K562 (cell line): ENCODE data around the gene CGREF1. TPM values are rescaled to one million over a fixed set of nuclear protein-coding genes. Genes with fewer than 3 reads are reported as not detected.

Source experiments
- CHD2 ChIP-seq: IDR thresholded peaks from 2 replicates; pipeline ENCODE4 v1.6.1; 2011; ENCODE audit warnings: low read depth, low read length
- ESRRA ChIP-seq: fragments of 450-650 bp; IDR thresholded peaks from 2 replicates; pipeline ENCODE4 v1.6.1; 2014; ENCODE audit warnings: low read depth, mild to moderate bottlenecking, moderate library complexity, borderline replicate concordance
- FOXK1 ChIP-seq: sonication (generic); formaldehyde crosslinking; IDR thresholded peaks from 2 replicates; pipeline ENCODE4 v1.8.0; 2022; ENCODE audit warnings: missing genetic modification reagents, mild to moderate bottlenecking, borderline replicate concordance
- HCFC1 ChIP-seq: IDR thresholded peaks from 2 replicates; pipeline ENCODE4 v1.6.1; 2012; ENCODE audit warnings: low read depth, low read length, improper control_type of control experiment
- KDM5B ChIP-seq: fragments of 200-600 bp; sonication (generic); IDR thresholded peaks from 2 replicates; pipeline ENCODE4 v1.6.1; 2012; ENCODE audit warnings: low read depth, mild to moderate bottlenecking, moderate library complexity, low read length, control low read depth, inconsistent platforms; ENCODE audit not compliant: insufficient replicate concordance
- MAZ ChIP-seq, 2 experiments: fragments of 450-650 bp in 1 of 2; sonication (generic) in 1 of 2; formaldehyde crosslinking; IDR thresholded peaks in 1 of 2; conservative IDR thresholded peaks in 1 of 2; 2 replicates each; pipeline versions ENCODE4 v1.4.0 to v1.5.0; 2020; ENCODE audit warnings: mild to moderate bottlenecking in 1 of 2, missing genetic modification reagents in 1 of 2
- NR2C2 ChIP-seq, 2 experiments: fragments of 200-800 bp in 1 of 2; sonication (Bioruptor generic) in 1 of 2; sonication (generic) in 1 of 2; formaldehyde crosslinking in 1 of 2; IDR thresholded peaks; 2 replicates each; pipeline versions ENCODE4 v1.6.1 to v1.8.0; 2016 to 2022; ENCODE audit warnings: mild to moderate bottlenecking in 1 of 2, missing compliant biosample characterization in 1 of 2, missing genetic modification characterization in 1 of 2, missing genetic modification reagents in 1 of 2
- NRF1 ChIP-seq, 2 experiments: fragments of 450-650 bp; IDR thresholded peaks in 1 of 2; conservative IDR thresholded peaks in 1 of 2; 2 replicates each; pipeline ENCODE4 v1.6.1; 2014; ENCODE audit warnings: mild to moderate bottlenecking in 2 of 2
- POLR2G ChIP-seq: fragments of 200-400 bp; formaldehyde crosslinking; IDR thresholded peaks from 2 replicates; pipeline ENCODE4 v1.6.1; 2017; ENCODE audit warnings: low read depth, mild to moderate bottlenecking, antibody characterized with exemption, low read length, moderate library complexity
- RB1 ChIP-seq: fragments of 450-650 bp; IDR thresholded peaks from 2 replicates; pipeline ENCODE4 v1.6.1; 2017; ENCODE audit warnings: low read depth, mild to moderate bottlenecking
- RBBP5 ChIP-seq: fragments of 200-600 bp; sonication (generic); IDR thresholded peaks from 2 replicates; pipeline ENCODE4 v1.6.1; 2012; ENCODE audit warnings: borderline replicate concordance, mild to moderate bottlenecking, low read length, control low read depth, inconsistent platforms; ENCODE audit not compliant: insufficient read depth, poor library complexity, severe bottlenecking
- SAP30 ChIP-seq: fragments of 200-600 bp; sonication (generic); IDR thresholded peaks from 2 replicates; pipeline ENCODE4 v1.6.1; 2012; ENCODE audit warnings: borderline replicate concordance, low read depth, mild to moderate bottlenecking, moderate library complexity, low read length, control low read depth, inconsistent platforms; ENCODE audit not compliant: insufficient read depth, poor library complexity, severe bottlenecking
- SMAD2 ChIP-seq: fragments of 150-350 bp; IDR thresholded peaks from 2 replicates; pipeline ENCODE4 v1.6.1; 2014; ENCODE audit warnings: low read depth, mild to moderate bottlenecking, low read length
- SMARCE1 ChIP-seq: fragments of 450-650 bp; IDR thresholded peaks from 2 replicates; pipeline ENCODE4 v1.7.1; 2016; ENCODE audit warnings: mild to moderate bottlenecking
- SRSF9 ChIP-seq: fragments of 200-400 bp; formaldehyde crosslinking; IDR thresholded peaks from 2 replicates; pipeline ENCODE4 v1.6.1; 2017; ENCODE audit warnings: low read depth, low read length, borderline replicate concordance
- ZNF24 ChIP-seq: fragments of 450-650 bp; IDR thresholded peaks from 2 replicates; pipeline ENCODE4 v1.6.1; 2016
- ZNF263 ChIP-seq: sonication (generic); formaldehyde crosslinking; IDR thresholded peaks from 2 replicates; pipeline ENCODE4 v1.8.0; 2022; ENCODE audit warnings: mild to moderate bottlenecking, missing genetic modification reagents, borderline replicate concordance
- polyA plus RNA-seq, 8 experiments: library from polyadenylated mRNA; depleted of rRNA in 4 of 8; stranded (reverse) in 5 of 8; unstranded in 3 of 8; fragments of >200 nt; fragmentation: Nextera tagmentation in 2 of 8; fragmentation: Illumina TruSeq in 1 of 8; extraction: Ambion mirVana in 2 of 8; extraction: Trizol in 1 of 8; gene quantifications; 2 replicates each; pipeline versions ENCODE4 v1.2.1 to v1.2.3, GENCODE V29; 2011 to 2014; ENCODE audit warnings: inconsistent platforms in 1 of 8, missing spikeins in 1 of 8
- total RNA-seq, 7 experiments: library from RNA; depleted of rRNA in 6 of 7; stranded (reverse); fragments of >200 nt in 6 of 7; fragmentation: Illumina TruSeq in 2 of 7; extraction: Trizol in 2 of 7; gene quantifications; 2 replicates each; pipeline versions ENCODE4 v1.2.1 to v1.2.3, GENCODE V29; 2011 to 2021; ENCODE audit warnings: low replicate concordance in 1 of 7
- TF ChIP-seq, protein P1 (sequence below), 3 experiments: fragments of 200-800 bp in 1 of 3; sonication (Bioruptor generic) in 1 of 3; sonication (generic) in 1 of 3; formaldehyde crosslinking in 1 of 3; IDR thresholded peaks; 2 replicates each; pipeline versions ENCODE4 v1.6.1 to v1.8.0; 2016 to 2022; ENCODE audit warnings: mild to moderate bottlenecking in 2 of 3, missing compliant biosample characterization in 2 of 3, missing genetic modification characterization in 2 of 3, missing genetic modification reagents in 1 of 3
- TF ChIP-seq, protein P2 (sequence below): fragments of 150-350 bp; conservative IDR thresholded peaks from 2 replicates; pipeline ENCODE4 v1.6.1; 2014; ENCODE audit warnings: low read length

Gene CGREF1
- total and polyA plus RNA-seq, 9 of the 15 experiments (the other 6 are each of a cell fraction or from before 2014, with no cell fraction given): 0.07 to 0.50 (median 0.37) TPM

DNA sequence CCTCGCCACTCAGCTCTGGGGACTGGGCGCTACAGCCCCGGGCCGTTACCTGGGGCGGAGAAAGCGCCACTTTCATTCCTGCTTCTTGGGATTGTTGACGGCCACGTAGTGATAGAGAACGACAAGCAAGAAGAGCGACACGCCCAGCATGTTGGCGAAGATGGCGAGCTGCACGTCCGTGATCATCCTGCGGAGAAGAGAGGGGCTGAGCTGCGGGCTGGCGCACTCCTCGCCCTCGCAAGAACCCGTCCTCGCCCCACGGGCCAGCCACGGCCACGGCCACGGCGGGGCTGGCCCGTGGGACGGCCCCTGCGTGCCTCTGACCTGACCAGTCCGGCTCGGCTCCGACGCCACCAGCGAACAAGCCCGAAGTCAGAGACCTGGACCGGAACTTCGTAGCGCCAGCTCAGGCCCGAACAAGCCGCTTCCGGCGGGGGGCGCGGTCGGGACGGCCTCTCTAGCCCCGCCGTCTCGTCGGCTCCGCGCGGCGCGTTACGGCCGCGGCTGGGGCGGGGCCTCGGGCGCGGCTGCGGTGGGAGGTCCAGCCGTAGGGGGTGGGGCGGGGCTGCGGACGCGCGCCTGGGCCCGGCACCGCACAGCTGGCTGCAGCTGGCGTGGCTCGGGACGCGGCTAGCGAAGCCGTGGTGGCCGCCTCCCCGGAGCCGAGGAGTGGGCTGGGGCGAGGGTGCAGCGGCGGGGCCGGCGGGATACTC, 47.5 kb downstream of the CGREF1 start, which contains the start of gene OST4 (continued):
- TF ChIP-seq, protein P1, sequence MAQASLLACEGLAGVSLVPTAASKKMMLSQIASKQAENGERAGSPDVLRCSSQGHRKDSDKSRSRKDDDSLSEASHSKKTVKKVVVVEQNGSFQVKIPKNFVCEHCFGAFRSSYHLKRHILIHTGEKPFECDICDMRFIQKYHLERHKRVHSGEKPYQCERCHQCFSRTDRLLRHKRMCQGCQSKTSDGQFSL (CRISPR knock-in tag; IDR thresholded peaks at IDR 0.05): 0 out of 2 replicates have a peak, but pooled peaks have one; percentile 22
- TF ChIP-seq, protein P1 (tag; IDR thresholded peaks at IDR 0.05): peak in 1 of 2 experiments; percentile 18; a peak in 1 of 4 replicates
- TF ChIP-seq POLR2G: peak; percentile 96
- TF ChIP-seq ESRRA: peak; percentile 79; the same call in 1 of the 2 replicates
- peak; percentile 78 for TF ChIP-seq HCFC1
- TF ChIP-seq SRSF9: no peak
- TF ChIP-seq CHD2: peak; percentile 24; the same call in 1 of the 2 replicates
- no peak for TF ChIP-seq SMAD2
- TF ChIP-seq RB1: peak; percentile 80; the same call in 1 of the 2 replicates
- TF ChIP-seq ZNF263 (CRISPR knock-in tag): peak; percentile 11; the same call in 1 of the 2 replicates
- TF ChIP-seq ZNF24: no peak
- peak; percentile 91 for TF ChIP-seq KDM5B
- TF ChIP-seq NRF1 (conservative IDR thresholded peaks at IDR 0.05 in 1 of 2, IDR thresholded peaks at IDR 0.05 in 1 of 2): peak; percentile 62 to 66; a peak in 2 of 4 replicates
- no peak for TF ChIP-seq SMARCE1
- TF ChIP-seq MAZ (CRISPR knock-in tag; conservative IDR thresholded peaks at IDR 0.05 in 1 of 2, IDR thresholded peaks at IDR 0.05 in 1 of 2): peak; percentile 67 to 69; a peak in 3 of 4 replicates
- TF ChIP-seq FOXK1 (CRISPR knock-in tag): peak; percentile 50; the same call in 1 of the 2 replicates
- peak; percentile 75 for TF ChIP-seq SAP30
- TF ChIP-seq RBBP5: peak; percentile 94
- TF ChIP-seq, protein P2, sequence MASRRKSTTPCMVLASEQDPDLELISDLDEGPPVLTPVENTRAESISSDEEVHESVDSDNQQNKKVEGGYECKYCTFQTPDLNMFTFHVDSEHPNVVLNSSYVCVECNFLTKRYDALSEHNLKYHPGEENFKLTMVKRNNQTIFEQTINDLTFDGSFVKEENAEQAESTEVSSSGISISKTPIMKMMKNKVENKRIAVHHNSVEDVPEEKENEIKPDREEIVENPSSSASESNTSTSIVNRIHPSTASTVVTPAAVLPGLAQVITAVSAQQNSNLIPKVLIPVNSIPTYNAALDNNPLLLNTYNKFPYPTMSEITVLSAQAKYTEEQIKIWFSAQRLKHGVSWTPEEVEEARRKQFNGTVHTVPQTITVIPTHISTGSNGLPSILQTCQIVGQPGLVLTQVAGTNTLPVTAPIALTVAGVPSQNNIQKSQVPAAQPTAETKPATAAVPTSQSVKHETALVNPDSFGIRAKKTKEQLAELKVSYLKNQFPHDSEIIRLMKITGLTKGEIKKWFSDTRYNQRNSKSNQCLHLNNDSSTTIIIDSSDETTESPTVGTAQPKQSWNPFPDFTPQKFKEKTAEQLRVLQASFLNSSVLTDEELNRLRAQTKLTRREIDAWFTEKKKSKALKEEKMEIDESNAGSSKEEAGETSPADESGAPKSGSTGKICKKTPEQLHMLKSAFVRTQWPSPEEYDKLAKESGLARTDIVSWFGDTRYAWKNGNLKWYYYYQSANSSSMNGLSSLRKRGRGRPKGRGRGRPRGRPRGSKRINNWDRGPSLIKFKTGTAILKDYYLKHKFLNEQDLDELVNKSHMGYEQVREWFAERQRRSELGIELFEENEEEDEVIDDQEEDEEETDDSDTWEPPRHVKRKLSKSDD: 0 out of 2 replicates have a peak, but pooled peaks have one; percentile 21
- TF ChIP-seq NR2C2 (CRISPR knock-in tag; IDR thresholded peaks at IDR 0.05): no peak
- peak; percentile 61; the same call in 1 of the 2 replicates for TF ChIP-seq NR2C2 (tag; IDR thresholded peaks at IDR 0.05)
